Upper lobe of left lung (tissue), 6 donors: ENCODE measurements around the gene FOXN4. TPM values are rescaled to one million over a fixed set of nuclear protein-coding genes. Genes with fewer than 3 reads are reported as not detected.

Experiments
- ATAC-seq, 2 donors: fragments of 200-7000 bp; cut with Tn5 transposase; one replicate each; pipeline ENCODE4 v1.9.1; 2022; ENCODE audit warnings: mild to moderate bottlenecking in 2 of 2, moderate library complexity in 2 of 2; ENCODE audit not compliant: low FRiP score in 2 of 2
- DNase-seq, 2 donors: peaks; one replicate each; pipeline ENCODE4 v3.0.0-alpha.2; 2019 to 2020
- H3K27ac ChIP-seq, 4 donors: fragments of 200-600 bp; sonication (generic); one replicate each; pipeline ENCODE4 v1.5.1; 2016 to 2019
- H3K27me3 ChIP-seq, 4 donors: fragments of 200-600 bp; sonication (generic); one replicate each; pipeline ENCODE4 v1.5.1; 2017 to 2019
- H3K36me3 ChIP-seq, 4 donors: fragments of 200-600 bp; sonication (generic); one replicate each; pipeline ENCODE4 v1.5.1; 2016 to 2019
- H3K4me1 ChIP-seq, 4 donors: fragments of 200-600 bp; sonication (generic); one replicate each; pipeline ENCODE4 v1.5.1; 2018 to 2019
- H3K4me3 ChIP-seq, 4 donors: fragments of 200-600 bp; sonication (generic); one replicate each; pipeline ENCODE4 v1.5.1; 2017 to 2019; ENCODE audit warnings: mild to moderate bottlenecking in 2 of 4, moderate library complexity in 1 of 4
- H3K9me3 ChIP-seq, 4 donors: fragments of 200-600 bp; sonication (generic); one replicate each; pipeline ENCODE4 v1.5.1; 2018 to 2019
- CTCF ChIP-seq, 6 experiments: fragments of 450-650 bp in 4 of 6; fragments of 200-600 bp in 2 of 6; sonication (generic) in 2 of 6; IDR thresholded peaks; one replicate each; pipeline ENCODE4 v1.5.1; 2016 to 2019; ENCODE audit warnings: antibody characterized with exemption in 6 of 6
- EP300 ChIP-seq, 4 donors: sonication (generic); formaldehyde crosslinking; IDR thresholded peaks; one replicate each; pipeline ENCODE4 v1.5.1; 2017; ENCODE audit warnings: antibody characterized with exemption in 4 of 4, control low read depth in 2 of 4
- POLR2A ChIP-seq, 4 donors: fragments of 450-650 bp; IDR thresholded peaks; one replicate each; pipeline ENCODE4 v1.5.1; 2016 to 2017; ENCODE audit warnings: antibody characterized with exemption in 4 of 4, mild to moderate bottlenecking in 2 of 4
- POLR2AphosphoS5 ChIP-seq, 2 donors: sonication (generic); formaldehyde crosslinking; IDR thresholded peaks; one replicate each; pipeline ENCODE4 v1.5.1; 2017; ENCODE audit warnings: antibody characterized with exemption in 2 of 2
- WGBS, 2 donors: methylation state at CpG; one replicate each; pipeline ENCODE4 v1.1.5; 2017 to 2018; 5-methylcytosine and 5-hydroxymethylcytosine counted together
- total RNA-seq, 6 donors: library from RNA; depleted of rRNA in 4 of 6; stranded (reverse); fragments of >200 nt in 4 of 6; gene quantifications; one replicate each; pipeline versions ENCODE4 v1.1.0 to v1.2.1, GENCODE V29; 2016 to 2021
- donor health status: DM: no; HTN: no; CAD: no; lungs with moderate emphysema.
- donor health status: DM: no; HTN: yes; CAD: no; lungs with severe emphysema.

Gene FOXN4
- total RNA-seq, 6 donors from 2014 or later: 0.49 to 5.2 (median 1.1) TPM; not detected in 3

GRCh38 chr12:109261939-109262338 lies 47.1 kb downstream of the FOXN4 start:
- H3K27ac ChIP-seq: no peak overlapping the region
- peaks cover 0 to 5% (median 0%) of the 10 kb centered on the region in 4 donors for H3K4me1 ChIP-seq
- no peak for DNase-seq
- no peak for ATAC-seq
- no peak overlapping the region for H3K4me3 ChIP-seq
- no peaks in the 10 kb centered on the region for H3K27me3 ChIP-seq
- TF ChIP-seq CTCF (IDR thresholded peaks at IDR 0.05): no peak
- no peak for TF ChIP-seq POLR2A (IDR thresholded peaks at IDR 0.05)
- no peak for TF ChIP-seq POLR2AphosphoS5 (IDR thresholded peaks at IDR 0.05)
- TF ChIP-seq EP300 (IDR thresholded peaks at IDR 0.05): no peak
- H3K36me3 ChIP-seq: peaks cover 7 to 83% (median 39%) of the 10 kb centered on the region in 4 donors
- 88 to 95% methylated on average over 2 of the region's 2 CpGs for WGBS, 2 donors
- H3K9me3 ChIP-seq: no peaks in the 10 kb centered on the region

DNA sequence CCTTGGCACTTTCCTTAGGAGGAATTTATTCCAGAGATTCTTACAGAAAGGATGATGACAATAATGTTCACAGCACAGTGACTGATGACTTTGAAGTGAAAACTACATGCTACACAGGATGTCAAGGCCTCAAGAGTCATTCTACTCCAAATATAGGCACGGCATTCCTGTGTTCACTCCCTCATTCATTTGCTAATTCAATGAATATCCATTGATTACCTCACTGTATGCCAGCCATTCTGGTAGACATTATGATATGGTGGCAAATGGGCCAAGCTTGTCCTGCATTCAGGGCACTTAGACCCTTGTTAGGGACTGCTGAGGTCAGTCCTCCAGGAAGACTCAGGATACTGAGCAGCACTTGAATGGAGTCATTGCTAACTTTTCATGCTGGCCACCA lies 48.0 kb downstream of the FOXN4 start:
- Histone ChIP-seq H3K27ac (no peak overlapping the region), H3K4me3 (no peak overlapping the region), H3K27me3 (no peaks in the 10 kb centered on the region), H3K36me3 (peaks cover 7 to 81% (median 41%) of the 10 kb centered on the region in 4 donors), H3K4me1 (peaks cover 0 to 5% (median 0%) of the 10 kb centered on the region in 4 donors), H3K9me3 (no peaks in the 10 kb centered on the region)
- TF ChIP-seq EP300 (IDR thresholded peaks at IDR 0.05): no peak
- TF ChIP-seq POLR2A (IDR thresholded peaks at IDR 0.05): no peak
- TF ChIP-seq POLR2AphosphoS5 (IDR thresholded peaks at IDR 0.05): no peak
- no peak for TF ChIP-seq CTCF (IDR thresholded peaks at IDR 0.05)
- no peak for DNase-seq
- WGBS, 2 donors: 95 to 100% methylated on average over 1 of the region's 1 CpG
- no peak for ATAC-seq

DNA sequence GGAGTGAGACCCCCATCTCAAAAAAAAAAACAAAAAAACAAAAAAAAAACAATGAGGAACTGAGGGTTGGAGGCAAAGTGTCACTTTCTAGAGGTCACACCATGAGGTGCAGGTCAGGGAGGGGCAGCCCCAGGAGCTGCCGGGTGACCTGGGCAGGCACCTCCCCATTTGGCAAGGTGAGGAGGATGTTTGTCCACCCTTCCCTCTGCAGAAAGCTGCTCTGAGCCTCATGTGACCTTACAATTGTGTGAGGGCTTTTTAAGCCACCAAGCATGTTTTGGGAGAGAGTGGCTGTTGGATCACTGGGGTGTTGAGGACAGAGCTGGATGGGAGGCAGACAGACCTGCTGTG lies 49.6 kb downstream of the FOXN4 start:
- Histone ChIP-seq H3K27me3 (no peaks in the 10 kb centered on the region), H3K27ac (no peak overlapping the region), H3K4me3 (no peak overlapping the region), H3K4me1 (peaks cover 0 to 4% (median 0%) of the 10 kb centered on the region in 4 donors), H3K9me3 (no peaks in the 10 kb centered on the region), H3K36me3 (peaks cover 0 to 80% (median 33%) of the 10 kb centered on the region in 4 donors)
- no peak for TF ChIP-seq EP300 (IDR thresholded peaks at IDR 0.05)
- no peak for TF ChIP-seq POLR2A (IDR thresholded peaks at IDR 0.05)
- TF ChIP-seq POLR2AphosphoS5 (IDR thresholded peaks at IDR 0.05): no peak
- no peak for TF ChIP-seq CTCF (IDR thresholded peaks at IDR 0.05)
- ATAC-seq (no peak), DNase-seq (no peak)
- WGBS, 2 donors: 80 to 86% methylated on average over 1 of the region's 1 CpG

DNA sequence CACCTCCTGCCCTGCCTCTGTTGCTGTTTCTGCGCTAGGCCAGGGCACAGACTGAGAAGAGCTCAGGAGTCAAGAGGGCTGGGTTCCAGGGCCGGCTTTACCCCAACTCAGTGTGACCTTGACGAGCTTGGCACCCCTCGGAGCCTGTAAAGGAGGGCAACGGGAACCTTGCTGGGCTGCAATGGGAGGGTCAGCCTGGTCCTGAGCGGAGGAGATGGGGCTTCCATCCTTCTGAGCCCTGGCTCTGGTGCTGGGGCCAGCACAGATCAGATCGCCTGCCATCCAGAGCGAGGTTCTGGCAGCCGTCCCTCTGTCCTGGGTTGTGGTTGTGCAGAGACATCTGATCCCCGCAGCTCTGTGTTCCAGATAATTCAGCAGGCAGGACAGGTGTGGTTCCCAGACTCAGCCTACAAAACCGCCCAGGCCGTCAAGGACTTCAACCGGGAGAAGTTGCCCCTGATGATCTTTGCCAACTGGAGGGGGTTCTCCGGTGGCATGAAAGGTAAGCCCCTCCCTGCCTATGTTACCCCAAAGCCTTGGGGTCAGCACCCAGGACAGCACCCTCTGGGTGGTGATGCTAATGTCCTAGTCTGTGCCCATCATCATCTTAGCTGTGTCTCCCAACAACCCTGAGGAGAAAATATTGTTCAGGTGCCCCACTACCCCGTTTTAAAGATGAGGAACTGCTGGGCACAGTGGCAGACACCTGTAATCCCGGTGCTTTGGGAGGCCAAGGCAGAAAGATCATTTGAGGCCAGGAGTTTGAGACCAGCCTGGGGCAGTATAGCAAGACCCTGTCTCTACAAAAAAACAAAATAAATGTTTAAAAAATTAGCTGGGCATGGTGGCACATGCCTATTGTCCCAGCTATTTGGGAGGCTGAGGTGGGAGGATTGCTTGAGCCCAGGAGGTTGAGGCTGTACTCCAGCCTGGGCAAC lies 50.2 kb downstream of the FOXN4 start:
- peaks cover 0 to 6% (median 4%) of the 10 kb centered on the region in 4 donors for H3K9me3 ChIP-seq
- H3K4me1 ChIP-seq: no peaks in the 10 kb centered on the region
- TF ChIP-seq EP300 (IDR thresholded peaks at IDR 0.05): no peak
- no peaks in the 10 kb centered on the region for H3K27me3 ChIP-seq
- 90 to 94% methylated on average over 2 to 13 of the region's 16 CpGs for WGBS, 2 donors
- H3K36me3 ChIP-seq: peaks cover 0 to 80% (median 37%) of the 10 kb centered on the region in 4 donors
- H3K27ac ChIP-seq: no peak overlapping the region
- ATAC-seq (peak in 1 of 2 donors; percentile 17), DNase-seq (no peak)
- no peak overlapping the region for H3K4me3 ChIP-seq

DNA sequence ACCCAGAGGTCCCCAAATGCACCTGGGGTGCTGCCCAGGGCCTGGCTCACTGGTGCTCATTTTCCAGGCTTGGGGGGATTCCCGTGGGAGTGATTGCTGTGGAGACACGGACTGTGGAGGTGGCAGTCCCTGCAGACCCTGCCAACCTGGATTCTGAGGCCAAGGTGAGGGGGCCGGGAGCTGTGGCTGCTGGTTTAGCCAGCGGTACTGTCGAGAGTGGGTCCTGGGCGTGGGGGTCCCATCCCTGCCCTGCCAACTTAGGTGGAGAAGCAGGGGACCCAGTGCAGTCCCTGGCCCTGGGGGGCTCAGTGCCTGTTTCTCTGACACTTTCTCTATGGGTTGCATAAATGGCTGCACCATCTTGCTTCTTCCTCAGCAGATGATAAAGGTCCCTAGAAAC lies 50.9 kb downstream of the FOXN4 start:
- H3K27me3 ChIP-seq: no peaks in the 10 kb centered on the region
- peaks cover 0 to 80% (median 40%) of the 10 kb centered on the region in 4 donors for H3K36me3 ChIP-seq
- no peaks in the 10 kb centered on the region for H3K4me1 ChIP-seq
- H3K4me3 ChIP-seq: no peak overlapping the region
- TF ChIP-seq CTCF (IDR thresholded peaks at IDR 0.05) (no peak), EP300 (IDR thresholded peaks at IDR 0.05) (no peak), POLR2AphosphoS5 (IDR thresholded peaks at IDR 0.05) (no peak), POLR2A (IDR thresholded peaks at IDR 0.05) (no peak)
- H3K9me3 ChIP-seq: peaks cover 0 to 10% (median 9%) of the 10 kb centered on the region in 4 donors
- WGBS, 2 donors: 94 to 100% methylated on average over 2 to 6 of the region's 6 CpGs
- DNase-seq: no peak
- no peak overlapping the region for H3K27ac ChIP-seq
- no peak for ATAC-seq
